GM12864 (cell line): Measurements from ENCODE around the gene PLCB2.

Source experiments
- DNase-seq: peaks from one replicate; pipeline ENCODE4 v3.0.0-alpha.2; 2011; ENCODE audit warnings: low read depth
- H3K4me3 ChIP-seq: 2 replicates; pipeline ENCODE4 v1.5.1; 2011; ENCODE audit warnings: mild to moderate bottlenecking, low read depth, low read length, control low read depth
- TF ChIP-seq, protein P1 (sequence below): IDR thresholded peaks from 2 replicates; pipeline ENCODE4 v1.5.1; 2011; ENCODE audit warnings: low read depth, mild to moderate bottlenecking, moderate library complexity, low read length, control low read depth, inconsistent platforms; ENCODE audit errors: missing control alignments

PLCB2 gene

DNA sequence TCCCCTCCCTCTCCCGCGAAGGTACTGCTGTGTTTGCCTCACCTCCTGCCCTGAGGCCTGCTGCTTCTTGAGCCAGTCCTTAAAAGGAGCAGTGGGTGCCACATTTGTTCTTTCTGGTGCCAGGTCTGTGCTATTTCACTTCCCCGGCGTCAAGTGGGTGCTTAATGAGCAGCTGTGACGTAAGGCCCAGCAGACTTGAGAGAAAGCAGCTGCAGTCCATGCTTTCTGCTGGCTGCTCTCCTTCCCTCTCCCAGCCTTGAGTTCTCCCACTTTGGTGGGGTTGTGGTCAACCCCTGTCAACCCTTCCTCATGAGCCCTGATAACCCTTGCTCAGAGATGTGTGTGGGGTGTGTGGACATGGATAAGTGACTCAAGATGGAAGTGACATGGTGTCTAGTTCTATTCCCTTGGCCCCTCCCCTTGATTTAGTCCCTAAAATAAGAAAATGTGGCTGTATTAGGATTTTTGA, 22.7 kb upstream of the PLCB2 start:
- no peak overlapping the region for H3K4me3 ChIP-seq
- TF ChIP-seq, protein P1, sequence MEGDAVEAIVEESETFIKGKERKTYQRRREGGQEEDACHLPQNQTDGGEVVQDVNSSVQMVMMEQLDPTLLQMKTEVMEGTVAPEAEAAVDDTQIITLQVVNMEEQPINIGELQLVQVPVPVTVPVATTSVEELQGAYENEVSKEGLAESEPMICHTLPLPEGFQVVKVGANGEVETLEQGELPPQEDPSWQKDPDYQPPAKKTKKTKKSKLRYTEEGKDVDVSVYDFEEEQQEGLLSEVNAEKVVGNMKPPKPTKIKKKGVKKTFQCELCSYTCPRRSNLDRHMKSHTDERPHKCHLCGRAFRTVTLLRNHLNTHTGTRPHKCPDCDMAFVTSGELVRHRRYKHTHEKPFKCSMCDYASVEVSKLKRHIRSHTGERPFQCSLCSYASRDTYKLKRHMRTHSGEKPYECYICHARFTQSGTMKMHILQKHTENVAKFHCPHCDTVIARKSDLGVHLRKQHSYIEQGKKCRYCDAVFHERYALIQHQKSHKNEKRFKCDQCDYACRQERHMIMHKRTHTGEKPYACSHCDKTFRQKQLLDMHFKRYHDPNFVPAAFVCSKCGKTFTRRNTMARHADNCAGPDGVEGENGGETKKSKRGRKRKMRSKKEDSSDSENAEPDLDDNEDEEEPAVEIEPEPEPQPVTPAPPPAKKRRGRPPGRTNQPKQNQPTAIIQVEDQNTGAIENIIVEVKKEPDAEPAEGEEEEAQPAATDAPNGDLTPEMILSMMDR = no peak
- no peak for DNase-seq

DNA sequence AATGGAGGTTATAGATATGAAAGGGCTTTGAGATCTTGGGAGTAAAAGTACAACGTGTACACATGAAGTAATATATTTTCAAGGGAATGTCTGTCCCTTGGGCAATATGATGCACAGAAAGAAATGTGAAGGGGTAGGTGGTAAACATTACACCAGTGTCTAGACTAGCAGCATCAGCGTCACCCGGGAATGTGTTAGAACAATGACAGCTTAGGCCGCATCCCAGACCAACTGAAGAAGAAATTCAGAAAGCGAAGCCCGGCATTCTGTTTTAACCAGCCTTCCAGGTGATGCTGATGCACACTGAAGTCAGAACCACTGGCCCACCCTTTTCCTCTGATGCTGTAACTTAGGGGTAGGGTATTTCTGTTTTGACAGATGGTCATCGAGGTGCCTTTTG, 22.1 kb upstream of the PLCB2 start:
- DNase-seq = no peak
- no peak overlapping the region for H3K4me3 ChIP-seq
- TF ChIP-seq, protein P1 = no peak

DNA sequence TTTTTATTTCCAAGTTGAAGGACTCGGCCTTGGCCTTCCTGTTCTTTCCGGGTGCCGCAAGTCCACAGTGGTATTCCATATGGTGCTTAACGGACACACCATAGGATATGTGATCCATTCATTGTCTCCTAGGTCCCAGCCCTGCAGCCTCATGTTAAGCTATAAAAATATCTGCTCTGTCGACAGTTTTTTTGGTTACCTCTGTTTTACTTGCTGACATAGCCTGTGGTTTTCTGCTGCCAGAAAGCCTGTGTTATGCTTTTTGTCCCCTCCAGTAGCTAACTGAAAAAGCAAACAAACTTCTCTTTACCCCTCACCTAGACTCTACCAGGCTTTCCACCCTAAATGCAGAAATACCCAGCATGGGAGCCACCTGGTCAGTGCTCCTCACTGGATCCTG, 21.0 kb upstream of the PLCB2 start:
- TF ChIP-seq, protein P1 = no peak
- no peak for DNase-seq
- H3K4me3 ChIP-seq = no peak overlapping the region

DNA sequence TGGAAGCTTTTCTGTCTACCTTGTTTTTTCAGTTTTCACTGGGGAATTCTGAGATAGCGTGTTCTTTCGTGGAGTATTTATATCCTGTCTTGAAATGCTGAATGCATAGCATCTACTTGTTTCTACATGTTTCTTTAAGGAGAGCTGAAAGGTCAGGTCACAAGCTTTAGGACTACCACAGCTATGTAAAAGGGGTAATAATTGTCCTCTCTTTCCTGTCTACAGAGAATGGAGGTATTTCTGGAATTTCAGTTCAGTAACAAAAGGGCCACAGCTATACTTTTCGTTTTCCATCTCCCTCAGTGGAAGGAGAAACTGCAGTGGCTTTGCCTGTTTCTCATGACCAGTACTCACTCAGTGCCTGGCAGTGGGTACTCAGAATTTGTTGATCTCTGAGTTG, 20.4 kb upstream of the PLCB2 start:
- TF ChIP-seq, protein P1 = no peak
- no peak for DNase-seq
- H3K4me3 ChIP-seq = no peak overlapping the region

DNA sequence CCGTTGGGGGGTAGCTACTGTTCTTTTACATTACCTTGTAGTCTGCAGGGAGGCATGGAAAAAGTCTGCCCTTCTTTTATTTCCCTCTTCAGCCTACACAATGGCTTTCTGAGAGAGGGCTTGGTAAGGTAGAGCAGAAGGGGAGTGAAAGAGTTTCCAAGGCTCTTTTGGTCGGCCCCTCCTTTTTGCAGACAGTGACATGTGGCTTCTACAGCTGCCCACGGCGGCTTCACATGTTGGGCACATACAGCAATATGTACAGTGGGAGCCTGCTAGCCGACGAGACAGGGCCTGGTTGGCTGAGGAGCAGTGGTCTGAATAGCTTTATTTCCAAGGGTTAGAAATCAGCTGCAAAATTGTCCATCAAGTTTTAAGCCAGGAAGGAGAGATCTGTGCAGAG, 19.7 kb upstream of the PLCB2 start:
- no peak overlapping the region for H3K4me3 ChIP-seq
- no peak for DNase-seq
- TF ChIP-seq, protein P1 = no peak

DNA sequence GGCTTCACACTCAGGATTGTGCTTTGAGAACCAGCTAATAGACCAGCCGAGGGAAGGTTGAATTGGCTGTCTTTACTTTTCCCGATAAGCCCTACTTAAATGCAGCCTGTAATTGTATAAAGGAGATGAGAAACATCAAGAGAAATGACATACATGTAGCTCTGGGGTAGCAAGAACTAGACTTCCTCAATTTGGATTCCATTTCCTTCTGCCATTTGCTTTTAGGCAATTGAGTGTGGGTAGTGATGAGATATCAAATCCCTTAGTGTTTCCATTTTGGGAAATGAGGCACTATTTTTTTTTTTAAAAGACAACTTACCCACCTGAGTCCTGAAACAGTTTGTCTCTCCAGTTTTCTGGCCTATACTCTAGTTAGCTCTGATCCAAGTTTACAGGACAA, 18.0 kb upstream of the PLCB2 start:
- no peak for DNase-seq
- TF ChIP-seq, protein P1 = no peak
- H3K4me3 ChIP-seq = no peak overlapping the region

DNA sequence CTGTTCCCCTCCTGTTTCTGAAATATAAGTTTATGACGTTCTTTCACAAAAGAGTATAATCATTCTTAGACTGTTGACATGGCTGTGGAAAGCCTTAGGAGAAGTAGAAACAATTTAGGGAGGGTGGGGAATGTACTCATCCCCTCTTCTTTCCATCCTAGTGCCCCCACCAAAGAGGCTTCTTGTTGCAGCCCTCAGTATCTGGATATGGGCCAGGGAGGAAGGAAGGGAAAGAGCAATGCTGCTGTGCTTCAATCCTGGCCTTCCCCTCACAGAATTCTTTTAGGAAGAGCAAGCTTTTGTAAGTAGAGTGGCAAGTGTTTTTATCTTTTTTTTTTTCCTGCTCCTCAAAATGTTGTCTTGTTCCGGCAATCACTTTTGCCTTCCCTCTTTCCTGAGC, 17.5 kb upstream of the PLCB2 start:
- DNase-seq = no peak
- no peak overlapping the region for H3K4me3 ChIP-seq
- TF ChIP-seq, protein P1 = no peak
